HepG2 (cell line): ENCODE measurements around the gene PTPRCAP. TPM values are rescaled to one million over a fixed set of nuclear protein-coding genes. Genes with fewer than 3 reads are reported as not detected.

Source experiments
- ATAC-seq: fragments of 200-7000 bp; cut with Tn5 transposase; 3 replicates; pipeline ENCODE4 v1.9.1; 2020; ENCODE audit warnings: mild to moderate bottlenecking, moderate library complexity
- BruUV-seq: library from RNA; stranded (reverse); fragments of 400-500 nt; replicated peaks from 2 replicates; lab custom pipeline; 2021; lab: Mats Ljungman, UMichigan
- CTCF ChIA-PET: fragments of 300-600 bp; formaldehyde crosslinking; extraction: SDS; loops from one replicate; lab custom pipeline; 2021; ENCODE audit warnings: low total read pairs, inconsistent platforms, low intra/inter-chr PET ratio; lab: Yijun Ruan, JAX
- POLR2A ChIA-PET: fragments of 350-600 bp; sonication (Branson Sonifier 250); formaldehyde crosslinking; loops from one replicate; lab custom pipeline; 2020; ENCODE audit warnings: antibody characterized with exemption, inconsistent platforms; lab: Yijun Ruan, JAX
- DNase-seq: peaks from one replicate; pipeline ENCODE4 v3.0.0-alpha.2; 2015; ENCODE audit warnings: low spot score
- FAIRE-seq: peaks from 3 replicates; lab custom pipeline; 2011; peaks lifted over from hg19 to GRCh38; lab: Jason Lieb, UNC
- H2AFZ ChIP-seq: one replicate; pipeline ENCODE4 v1.6.1; 2011; ENCODE audit warnings: low read length, inconsistent platforms
- H3K27ac ChIP-seq: fragments of 300-600 bp; 3 replicates; pipeline ENCODE4 v1.8.0; 2011; ENCODE audit warnings: mixed run types, mild to moderate bottlenecking, mixed read lengths, low read length, inconsistent platforms; ENCODE audit not compliant: insufficient read depth; ENCODE audit errors: extremely low read length
- H3K27me3 ChIP-seq, 2 experiments: fragments of 200-600 bp in 1 of 2; 2 replicates in 1 of 2; 3 replicates in 1 of 2; pipeline versions ENCODE4 v1.6.0 to v1.8.0; 2011; ENCODE audit warnings: low read length in 2 of 2, mild to moderate bottlenecking in 2 of 2, moderate library complexity in 2 of 2, inconsistent platforms in 1 of 2; ENCODE audit not compliant: insufficient read depth in 2 of 2, control insufficient read depth in 1 of 2
- H3K36me3 ChIP-seq, 2 experiments: fragments of 200-600 bp in 1 of 2; replicated peaks in 1 of 2; 2 replicates in 1 of 2; 3 replicates in 1 of 2; pipeline versions ENCODE4 v1.5.1 to v1.8.0; 2011; ENCODE audit warnings: low read length in 2 of 2, inconsistent platforms in 1 of 2; ENCODE audit not compliant: insufficient read depth in 2 of 2, control insufficient read depth in 1 of 2
- H3K4me1 ChIP-seq: 2 replicates; pipeline ENCODE4 v1.5.1; 2012; ENCODE audit warnings: low read length, inconsistent platforms; ENCODE audit not compliant: insufficient read depth
- H3K4me2 ChIP-seq: 2 replicates; pipeline ENCODE4 v1.6.0; 2011; ENCODE audit warnings: low read depth, low read length, inconsistent platforms
- H3K4me3 ChIP-seq, 3 experiments: fragments of 200-600 bp in 1 of 3; sonication (generic), shearing (Covaris generic) in 1 of 3; replicated peaks in 1 of 3; 2 replicates each; pipeline ENCODE4 v1.5.1; 2011 to 2016; ENCODE audit warnings: low read length in 3 of 3, inconsistent platforms in 2 of 3, low read depth in 2 of 3, mild to moderate bottlenecking in 2 of 3, control low read depth in 1 of 3, mixed read lengths in 1 of 3; ENCODE audit not compliant: insufficient read depth in 1 of 3
- H3K79me2 ChIP-seq: one replicate; pipeline ENCODE4 v1.6.1; 2011; ENCODE audit warnings: low read length, inconsistent platforms; ENCODE audit not compliant: insufficient read depth
- H3K9ac ChIP-seq: 2 replicates; pipeline ENCODE4 v1.6.0; 2011; ENCODE audit warnings: mild to moderate bottlenecking, low read depth, low read length, inconsistent platforms; ENCODE audit not compliant: insufficient read depth
- H3K9me3 ChIP-seq: 2 replicates; pipeline ENCODE4 v1.5.1; 2012; ENCODE audit warnings: mild to moderate bottlenecking, low read length
- H4K20me1 ChIP-seq: 2 replicates; pipeline ENCODE4 v1.6.0; 2011; ENCODE audit warnings: inconsistent platforms, mild to moderate bottlenecking, low read length, moderate library complexity; ENCODE audit not compliant: insufficient read depth
- AGO2 ChIP-seq: fragments of 200-400 bp; formaldehyde crosslinking; optimal IDR thresholded peaks from 2 replicates; pipeline ENCODE3; 2017; ENCODE audit warnings: mild to moderate bottlenecking, low read depth, low read length, moderate library complexity
- DNMT3B ChIP-seq: conservative IDR thresholded peaks from 2 replicates; pipeline ENCODE4 v1.6.1; 2016; ENCODE audit warnings: missing biosample characterization, control low read depth
- WGBS: methylation state at CpG from one replicate; pipeline ENCODE4 v1.1.6; 2017; ENCODE audit warnings: low lambda C conversion rate; 5-methylcytosine and 5-hydroxymethylcytosine counted together
- in situ Hi-C: cut with HindIII; loops from 2 replicates; pipeline ENCODE4 v1.10.0; 2017; ENCODE audit warnings: low pct_unique_long_range_greater_than_20kb; ENCODE audit not compliant: extremely low pct_ligation_motif_present
- intact Hi-C: fragments of 100-400 bp; cut with micrococcal nuclease; formaldehyde crosslinking; loops from one replicate; pipeline ENCODE4 v1.10.0; 2022; ENCODE audit not compliant: unreplicated experiment
- polyA plus RNA-seq, 8 experiments: library from polyadenylated mRNA; depleted of rRNA in 3 of 8; stranded (reverse) in 7 of 8; unstranded in 1 of 8; fragments of >200 nt; fragmentation: Illumina TruSeq in 4 of 8; extraction: Trizol in 4 of 8; gene quantifications; 2 replicates each; pipeline versions ENCODE4 v1.2.1 to v1.2.3, GENCODE V29; 2011 to 2016; ENCODE audit warnings: low read depth in 4 of 8, missing spikeins in 1 of 8, mixed read lengths in 1 of 8; ENCODE audit not compliant: insufficient read depth in 1 of 8
- total RNA-seq, 5 experiments: library from RNA; depleted of rRNA; stranded (reverse); fragments of >200 nt; fragmentation: Illumina TruSeq; extraction: Trizol; gene quantifications; 2 replicates each; pipeline ENCODE4 v1.2.3, GENCODE V29; 2016; ENCODE audit warnings: low read depth in 1 of 5
- TF ChIP-seq, protein P1 (sequence below): sonication (generic); formaldehyde crosslinking; IDR thresholded peaks from 2 replicates; pipeline ENCODE4 v1.4.0; 2020; ENCODE audit warnings: missing genetic modification reagents; ENCODE audit errors: not compliant biosample characterization
- TF ChIP-seq, protein P2 (sequence below): IDR thresholded peaks from 2 replicates; pipeline ENCODE4 v1.6.1; 2016; ENCODE audit warnings: low read depth, control low read depth
- TF ChIP-seq, protein P3 (sequence below): sonication (generic); formaldehyde crosslinking; IDR thresholded peaks from 2 replicates; pipeline ENCODE4 v1.4.0; 2020; ENCODE audit warnings: missing genetic modification reagents

PTPRCAP gene
- total and polyA plus RNA-seq, 2 of the 13 experiments (the other 11 are each of a cell fraction or from before 2014, with no cell fraction given), result 0.60 to 0.70 TPM

DNA sequence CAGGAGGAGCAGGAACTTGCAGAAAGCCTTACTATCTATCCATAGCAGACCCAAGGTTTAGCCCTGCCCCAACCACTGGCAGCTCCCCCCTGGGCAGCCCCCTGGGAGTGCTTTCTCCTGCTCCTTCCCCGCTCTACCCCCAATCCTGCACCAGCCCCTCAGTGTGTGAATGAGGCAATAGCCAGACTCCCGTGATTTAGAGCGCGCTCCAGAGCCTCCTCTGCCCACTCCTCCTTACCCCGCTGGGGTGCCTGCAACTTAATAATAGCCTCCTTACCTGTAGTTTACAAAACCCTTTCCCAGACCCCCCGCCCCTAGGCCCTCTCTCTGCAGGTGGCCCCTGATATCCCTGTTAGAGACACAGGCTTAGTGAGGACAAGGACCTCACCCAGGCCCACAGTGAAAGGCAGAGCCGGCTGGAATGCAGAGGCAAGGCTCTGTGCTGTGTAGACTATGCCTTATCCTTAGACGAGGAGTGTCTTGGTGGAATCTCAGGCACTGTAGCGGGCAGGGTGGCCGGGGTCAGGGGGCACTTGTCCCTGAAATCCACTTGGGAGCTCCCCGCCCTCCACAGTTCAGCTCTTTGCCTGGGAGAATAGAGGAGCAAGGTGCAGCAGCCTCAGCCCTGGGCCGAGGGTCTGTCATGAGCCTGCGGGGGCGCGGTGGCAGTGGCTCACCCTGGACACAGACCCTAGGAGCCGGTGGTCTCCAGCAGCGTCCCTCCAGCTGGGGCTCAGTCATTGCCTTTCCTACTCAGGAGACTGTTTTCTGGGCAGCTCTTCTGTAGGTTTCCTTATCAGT, 26.3 kb downstream of the PTPRCAP start:
- H3K9ac ChIP-seq, result no peak overlapping the region
- intact Hi-C loops, result no loop called here
- peaks cover 10 to 48% of the 10 kb centered on the region in 2 experiments; a peak in 4 of 5 replicates for H3K27me3 ChIP-seq
- H4K20me1 ChIP-seq, result no peaks in the 10 kb centered on the region
- peak; percentile 4 for ATAC-seq
- no peak for DNase-seq
- no peak overlapping the region for H2AFZ ChIP-seq
- H3K4me2 ChIP-seq, result peak overlapping the region; percentile 74
- H3K9me3 ChIP-seq, result no peaks in the 10 kb centered on the region
- TF ChIP-seq, protein P1, sequence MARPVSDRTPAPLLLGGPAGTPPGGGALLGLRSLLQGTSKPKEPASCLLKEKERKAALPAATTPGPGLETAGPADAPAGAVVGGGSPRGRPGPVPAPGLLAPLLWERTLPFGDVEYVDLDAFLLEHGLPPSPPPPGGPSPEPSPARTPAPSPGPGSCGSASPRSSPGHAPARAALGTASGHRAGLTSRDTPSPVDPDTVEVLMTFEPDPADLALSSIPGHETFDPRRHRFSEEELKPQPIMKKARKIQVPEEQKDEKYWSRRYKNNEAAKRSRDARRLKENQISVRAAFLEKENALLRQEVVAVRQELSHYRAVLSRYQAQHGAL, result no peak
- TF ChIP-seq, protein P2, sequence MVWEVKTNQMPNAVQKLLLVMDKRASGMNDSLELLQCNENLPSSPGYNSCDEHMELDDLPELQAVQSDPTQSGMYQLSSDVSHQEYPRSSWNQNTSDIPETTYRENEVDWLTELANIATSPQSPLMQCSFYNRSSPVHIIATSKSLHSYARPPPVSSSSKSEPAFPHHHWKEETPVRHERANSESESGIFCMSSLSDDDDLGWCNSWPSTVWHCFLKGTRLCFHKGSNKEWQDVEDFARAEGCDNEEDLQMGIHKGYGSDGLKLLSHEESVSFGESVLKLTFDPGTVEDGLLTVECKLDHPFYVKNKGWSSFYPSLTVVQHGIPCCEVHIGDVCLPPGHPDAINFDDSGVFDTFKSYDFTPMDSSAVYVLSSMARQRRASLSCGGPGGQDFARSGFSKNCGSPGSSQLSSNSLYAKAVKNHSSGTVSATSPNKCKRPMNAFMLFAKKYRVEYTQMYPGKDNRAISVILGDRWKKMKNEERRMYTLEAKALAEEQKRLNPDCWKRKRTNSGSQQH (CRISPR knock-in tag), result no peak
- TF ChIP-seq DNMT3B (CRISPR knock-in tag), result no peak
- TF ChIP-seq AGO2, result peak; percentile 8
- TF ChIP-seq, protein P3, sequence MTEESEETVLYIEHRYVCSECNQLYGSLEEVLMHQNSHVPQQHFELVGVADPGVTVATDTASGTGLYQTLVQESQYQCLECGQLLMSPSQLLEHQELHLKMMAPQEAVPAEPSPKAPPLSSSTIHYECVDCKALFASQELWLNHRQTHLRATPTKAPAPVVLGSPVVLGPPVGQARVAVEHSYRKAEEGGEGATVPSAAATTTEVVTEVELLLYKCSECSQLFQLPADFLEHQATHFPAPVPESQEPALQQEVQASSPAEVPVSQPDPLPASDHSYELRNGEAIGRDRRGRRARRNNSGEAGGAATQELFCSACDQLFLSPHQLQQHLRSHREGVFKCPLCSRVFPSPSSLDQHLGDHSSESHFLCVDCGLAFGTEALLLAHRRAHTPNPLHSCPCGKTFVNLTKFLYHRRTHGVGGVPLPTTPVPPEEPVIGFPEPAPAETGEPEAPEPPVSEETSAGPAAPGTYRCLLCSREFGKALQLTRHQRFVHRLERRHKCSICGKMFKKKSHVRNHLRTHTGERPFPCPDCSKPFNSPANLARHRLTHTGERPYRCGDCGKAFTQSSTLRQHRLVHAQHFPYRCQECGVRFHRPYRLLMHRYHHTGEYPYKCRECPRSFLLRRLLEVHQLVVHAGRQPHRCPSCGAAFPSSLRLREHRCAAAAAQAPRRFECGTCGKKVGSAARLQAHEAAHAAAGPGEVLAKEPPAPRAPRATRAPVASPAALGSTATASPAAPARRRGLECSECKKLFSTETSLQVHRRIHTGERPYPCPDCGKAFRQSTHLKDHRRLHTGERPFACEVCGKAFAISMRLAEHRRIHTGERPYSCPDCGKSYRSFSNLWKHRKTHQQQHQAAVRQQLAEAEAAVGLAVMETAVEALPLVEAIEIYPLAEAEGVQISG (CRISPR knock-in tag), result no peak
- no peaks in the 10 kb centered on the region for H3K79me2 ChIP-seq
- in situ Hi-C loops, result no loop called here
- CTCF ChIA-PET, result no interaction called here
- BruUV-seq, result no TSS peak
- WGBS, result 39% methylated on average over 10 of the region's 17 CpGs
- POLR2A ChIA-PET, result interaction anchor here (1.3 to 2.1 kb wide), 3 partner anchors 9 to 19 kb away, joined by 4 to 10 read pairs (median 5); partner anchors contain the start of genes PPP1CA and RAD9A
- no peak for FAIRE-seq
- no peaks in the 10 kb centered on the region for H3K36me3 ChIP-seq
- H3K27ac ChIP-seq, result no peak overlapping the region
- peaks cover 49% of the 10 kb centered on the region for H3K4me1 ChIP-seq
- H3K4me3 ChIP-seq, result peak overlapping the region in 1 of 3 experiments; percentile 4; a peak in 1 of 6 replicates
